ENCODE results near the gene HES5.

Gene HES5

DNA sequence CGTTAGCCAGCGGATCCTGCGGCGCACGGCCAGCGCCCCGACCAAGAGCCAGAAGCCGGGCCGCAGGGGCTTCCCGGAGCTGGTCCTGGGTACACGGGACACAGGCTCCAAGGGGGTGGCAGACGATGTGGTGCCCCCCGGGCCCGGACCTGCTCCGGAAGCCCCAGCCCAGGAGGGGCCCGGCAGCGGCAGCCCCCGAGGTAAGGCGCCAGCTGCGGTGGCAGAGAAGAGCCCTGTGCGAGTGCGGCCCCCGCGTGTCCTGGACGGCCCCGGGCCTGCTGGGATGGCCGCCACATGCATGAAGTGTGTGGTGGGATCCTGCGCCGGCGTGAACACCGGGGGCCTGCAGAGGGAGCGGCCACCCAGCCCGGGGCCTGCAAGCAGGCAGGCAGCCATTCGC, 27.9 kb downstream of the HES5 start:
- DNase-seq (ENCODE audit: low read depth in 3 of 3, low spot score in 1 of 3) = no peak

DNA sequence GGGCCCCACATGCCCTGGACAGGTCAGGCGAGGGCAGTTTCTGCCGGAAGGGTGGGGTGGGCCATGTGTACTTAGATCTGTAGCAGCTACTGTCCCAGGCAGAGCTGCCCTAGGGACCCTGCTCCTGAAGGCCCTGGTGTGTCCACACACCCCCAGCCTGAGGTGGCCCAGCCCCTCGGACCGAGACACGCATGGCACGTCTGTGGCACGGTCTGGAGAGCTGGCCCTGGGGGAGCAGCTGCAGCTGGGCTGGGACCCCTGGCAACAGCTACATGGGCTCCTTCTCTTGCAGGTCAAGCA, 28.3 kb downstream of the HES5 start:
- DNase-seq (ENCODE audit: low read depth in 3 of 3, low spot score in 1 of 3) = no peak

DNA sequence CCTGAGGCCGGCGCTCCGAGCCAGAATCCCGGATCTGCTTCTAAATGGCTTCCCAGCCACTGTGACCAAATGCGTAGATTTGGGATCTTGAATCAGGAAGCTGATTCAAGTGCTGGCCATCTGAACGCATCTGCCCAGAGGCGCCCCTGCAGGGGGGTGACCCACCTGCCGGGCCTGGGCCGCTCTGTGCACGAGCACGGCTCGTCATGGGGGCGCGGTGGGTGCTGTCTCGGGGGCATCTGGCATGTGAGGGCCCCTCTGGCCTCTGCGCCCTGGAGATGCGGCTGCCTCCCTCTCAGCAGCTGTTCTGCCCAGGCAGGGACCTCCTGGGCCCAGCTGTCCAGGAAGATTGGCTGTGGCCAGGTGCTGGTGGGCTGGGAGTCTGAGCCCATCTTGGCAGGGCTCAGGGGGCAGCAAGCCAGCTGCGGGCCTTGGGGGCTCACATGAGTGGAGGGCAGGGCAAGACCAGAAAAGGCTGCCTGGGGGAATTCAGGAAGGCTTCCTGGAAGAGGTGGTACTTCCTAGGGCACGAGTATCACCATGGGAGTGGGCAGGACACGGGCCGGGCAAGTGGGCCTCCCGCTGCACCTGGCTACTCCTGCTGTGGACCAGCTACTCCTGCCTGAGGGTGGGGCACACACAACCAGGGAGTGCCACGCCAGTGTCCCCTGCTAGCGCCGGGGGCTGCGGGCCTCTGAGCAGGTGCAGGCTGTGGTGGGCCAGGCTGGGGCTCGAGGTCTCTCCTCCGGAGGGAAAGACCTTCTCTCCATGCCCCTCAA, 28.8 kb downstream of the HES5 start:
- DNase-seq (ENCODE audit: low read depth in 3 of 3, low spot score in 1 of 3) = no peak

DNA sequence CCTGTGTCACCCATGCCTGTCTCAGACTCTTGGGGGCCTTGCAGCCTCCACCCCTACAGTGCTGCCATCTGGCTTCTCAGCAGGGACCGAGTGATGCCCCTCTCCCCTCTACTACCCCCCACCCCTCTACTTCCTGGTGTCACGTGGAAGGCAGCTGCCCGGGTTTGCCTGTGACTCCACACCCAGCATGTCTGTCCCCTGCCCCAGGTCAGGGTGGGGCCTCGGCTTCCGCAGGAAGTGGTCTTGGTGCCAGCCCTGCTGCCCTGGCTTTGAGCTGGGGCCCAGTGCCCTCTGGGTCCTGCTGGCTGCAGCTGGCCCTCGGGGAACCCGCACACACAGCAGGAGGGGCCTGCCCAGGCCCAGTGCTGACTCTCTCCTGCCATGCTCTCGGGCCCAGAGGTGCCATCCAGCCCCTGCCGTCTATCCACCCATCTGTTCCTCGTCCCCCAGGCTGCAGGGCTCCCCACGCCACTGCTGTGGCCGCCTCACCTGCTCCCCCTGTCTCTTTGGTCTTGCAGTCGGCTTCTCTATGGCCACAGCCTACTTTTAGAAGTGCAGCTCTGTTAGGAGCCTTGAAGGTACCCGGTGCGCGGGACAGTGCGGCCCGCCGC, 30.0 kb downstream of the HES5 start:
- DNase-seq (ENCODE audit: low read depth in 3 of 3, low spot score in 1 of 3) = no peak

DNA sequence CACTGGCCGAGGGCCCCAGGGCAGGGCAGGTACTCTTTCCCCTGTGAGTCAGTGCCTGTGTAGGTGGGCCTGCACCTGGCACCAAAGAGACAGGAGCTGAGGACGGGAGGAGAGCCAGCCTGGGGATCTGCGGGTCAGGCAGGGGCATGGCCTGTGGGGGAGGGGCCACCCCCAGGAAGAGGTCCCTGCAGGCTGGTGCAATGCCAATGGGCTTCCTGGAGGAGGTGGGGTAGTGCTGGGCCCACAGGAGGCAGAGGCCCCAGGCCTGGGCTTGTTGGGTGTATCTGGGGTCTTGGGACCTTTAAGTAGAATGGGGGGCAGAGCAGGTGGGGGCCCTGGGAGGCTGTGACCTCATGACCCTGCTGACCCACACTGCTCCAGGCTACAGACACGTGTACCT, 30.8 kb downstream of the HES5 start:
- DNase-seq (ENCODE audit: low read depth in 3 of 3, low spot score in 1 of 3) = no peak

DNA sequence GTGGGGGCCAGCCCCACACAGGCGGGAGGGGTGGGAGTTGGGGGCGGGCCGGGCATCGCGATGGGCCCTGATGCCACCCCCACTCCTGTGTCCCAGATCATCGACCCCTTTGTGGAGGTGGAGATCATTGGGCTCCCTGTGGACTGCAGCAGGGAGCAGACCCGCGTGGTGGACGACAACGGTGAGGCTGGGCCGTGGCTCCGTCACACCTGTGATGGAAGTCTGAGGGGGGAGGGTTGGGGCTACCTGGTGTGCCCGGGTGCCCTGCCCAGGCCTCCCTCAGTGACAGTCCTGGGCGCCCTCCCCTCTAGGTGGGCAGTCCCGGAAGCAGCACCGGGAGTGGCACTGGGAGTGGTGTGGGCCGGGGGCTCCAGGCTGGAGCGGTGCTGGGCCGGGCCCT, 31.4 kb downstream of the HES5 start:
- no peak for DNase-seq (ENCODE audit: low read depth in 3 of 3, low spot score in 1 of 3)

DNA sequence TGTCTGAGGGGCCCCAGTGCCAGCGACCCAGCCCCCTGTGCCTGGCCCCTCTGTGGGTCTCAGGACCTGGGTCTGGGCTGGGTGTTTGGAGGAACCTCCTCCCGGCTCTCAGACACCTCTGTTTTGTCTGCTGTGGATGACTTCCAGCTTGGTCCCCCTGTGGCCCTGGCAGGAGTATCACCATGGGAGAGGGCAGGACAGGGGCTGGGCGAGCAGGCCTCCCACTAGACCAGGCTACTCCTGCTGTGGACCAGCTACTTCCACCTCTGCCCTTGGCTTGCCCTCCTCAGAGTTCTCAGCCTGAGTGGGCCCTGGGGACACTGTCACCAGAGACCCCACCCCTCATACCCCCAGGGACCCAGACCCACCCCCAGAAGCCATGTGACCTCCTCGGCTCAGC, 32.2 kb downstream of the HES5 start:
- DNase-seq (ENCODE audit: low read depth in 3 of 3, low spot score in 1 of 3) = no peak

DNA sequence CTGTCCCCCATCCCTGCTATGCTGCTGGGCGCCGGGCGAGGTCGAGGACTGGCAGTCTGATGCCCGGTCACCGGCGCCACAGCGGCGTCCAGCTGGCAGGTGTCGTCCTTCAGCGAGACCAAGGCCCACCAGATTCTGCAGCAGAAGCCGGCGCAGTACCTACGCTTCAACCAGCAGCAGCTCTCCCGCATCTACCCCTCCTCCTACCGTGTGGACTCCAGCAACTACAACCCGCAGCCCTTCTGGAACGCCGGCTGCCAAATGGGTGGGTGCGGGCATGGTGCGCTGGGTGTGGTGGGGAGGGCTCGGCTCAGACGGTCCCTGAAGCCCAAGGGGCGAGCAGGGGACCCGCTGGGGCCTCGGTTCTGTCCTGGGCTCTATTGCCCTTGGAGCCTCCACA, 33.3 kb downstream of the HES5 start:
- DNase-seq (ENCODE audit: low read depth in 3 of 3, low spot score in 1 of 3) = no peak

DNA sequence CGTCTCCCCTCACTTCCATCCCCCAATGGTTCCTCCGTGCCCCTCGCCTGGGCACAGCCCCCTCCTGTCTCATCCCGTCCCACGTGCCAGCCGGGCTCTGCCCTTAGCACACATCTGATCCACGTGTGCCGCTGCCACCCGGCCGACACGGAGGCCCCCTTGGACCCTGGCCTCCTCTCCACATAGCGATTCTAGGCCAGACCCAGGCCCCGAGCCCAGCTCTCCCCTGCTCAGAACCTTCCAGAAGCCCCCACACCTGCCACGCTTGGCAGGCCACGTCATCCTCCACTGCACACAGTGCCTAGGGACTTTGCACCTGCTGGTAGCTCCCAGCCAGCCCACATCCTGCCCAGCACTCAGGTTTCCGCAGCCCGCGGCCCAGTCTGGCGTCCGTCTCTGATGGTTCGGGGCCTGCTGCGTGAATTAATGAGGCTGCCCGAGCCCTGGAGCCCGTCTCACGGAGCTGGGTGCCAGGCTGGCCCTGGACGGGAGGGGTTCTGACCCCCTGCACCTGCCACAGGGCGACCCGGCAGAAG, 33.9 kb downstream of the HES5 start:
- no peak for DNase-seq (ENCODE audit: low read depth in 3 of 3, low spot score in 1 of 3)

DNA sequence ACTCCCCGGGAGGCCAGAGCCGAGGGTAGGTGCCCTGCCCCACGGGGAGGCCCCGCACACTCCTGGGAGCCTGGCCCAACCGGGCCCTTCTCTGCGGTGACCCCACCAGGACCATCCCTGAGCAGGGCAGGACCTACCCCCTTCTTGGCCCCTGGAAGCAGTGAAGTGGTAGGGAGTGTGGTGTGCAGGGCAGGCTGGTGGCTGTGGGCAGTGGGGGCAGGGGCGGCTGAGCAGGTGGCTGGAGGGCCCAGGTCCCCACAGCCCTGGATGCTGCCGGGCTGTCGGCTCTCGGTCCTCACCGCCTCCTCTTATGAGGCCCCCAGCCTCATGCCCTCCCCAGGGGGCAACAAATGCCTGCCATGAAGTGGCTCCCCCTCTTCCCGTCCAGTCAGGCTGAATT, 34.5 kb downstream of the HES5 start:
- no peak for DNase-seq (ENCODE audit: low read depth in 3 of 3, low spot score in 1 of 3)

DNA sequence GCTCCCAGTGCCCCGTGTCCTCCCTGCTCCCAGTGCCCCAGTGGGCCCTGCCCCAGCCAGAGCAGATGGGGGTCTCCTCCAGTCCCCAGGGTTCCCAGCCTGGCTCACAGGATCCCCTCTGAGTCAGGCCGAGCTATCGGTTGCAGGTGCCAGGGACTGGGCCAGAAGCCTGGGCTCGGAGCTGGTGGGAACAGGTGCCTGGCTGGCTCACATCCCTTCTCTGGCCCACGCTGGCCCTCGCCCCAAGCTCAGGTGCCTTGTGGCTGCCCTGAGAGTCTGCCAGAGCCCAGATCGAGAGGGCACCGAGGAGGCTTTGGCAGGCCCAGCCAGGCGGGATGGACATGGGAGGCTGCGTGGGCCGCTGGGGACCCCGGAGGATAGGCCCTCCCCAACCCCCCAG, 35.0 kb downstream of the HES5 start:
- DNase-seq (ENCODE audit: low read depth in 3 of 3, low spot score in 1 of 3) = no peak

DNA sequence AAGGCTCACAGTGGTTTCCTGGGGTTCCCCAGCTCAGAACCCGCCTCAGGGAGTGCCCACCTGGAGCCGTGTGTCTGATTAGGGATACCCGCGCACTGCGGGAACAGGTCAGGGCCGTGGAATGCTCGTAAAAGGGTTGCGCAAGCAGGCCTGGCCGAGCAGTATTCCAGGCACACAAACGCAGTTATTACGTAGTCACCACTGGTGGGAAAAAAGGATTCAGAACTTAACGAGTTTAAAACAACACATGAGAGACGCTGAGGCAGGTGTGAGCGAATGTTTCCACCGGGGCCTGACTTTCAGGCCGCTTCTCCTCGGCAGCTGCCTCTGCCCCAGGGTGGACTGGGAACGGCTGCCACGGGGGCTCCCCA, 35.8 kb downstream of the HES5 start:
- DNase-seq (ENCODE audit: low read depth in 3 of 3, low spot score in 1 of 3) = no peak

DNA sequence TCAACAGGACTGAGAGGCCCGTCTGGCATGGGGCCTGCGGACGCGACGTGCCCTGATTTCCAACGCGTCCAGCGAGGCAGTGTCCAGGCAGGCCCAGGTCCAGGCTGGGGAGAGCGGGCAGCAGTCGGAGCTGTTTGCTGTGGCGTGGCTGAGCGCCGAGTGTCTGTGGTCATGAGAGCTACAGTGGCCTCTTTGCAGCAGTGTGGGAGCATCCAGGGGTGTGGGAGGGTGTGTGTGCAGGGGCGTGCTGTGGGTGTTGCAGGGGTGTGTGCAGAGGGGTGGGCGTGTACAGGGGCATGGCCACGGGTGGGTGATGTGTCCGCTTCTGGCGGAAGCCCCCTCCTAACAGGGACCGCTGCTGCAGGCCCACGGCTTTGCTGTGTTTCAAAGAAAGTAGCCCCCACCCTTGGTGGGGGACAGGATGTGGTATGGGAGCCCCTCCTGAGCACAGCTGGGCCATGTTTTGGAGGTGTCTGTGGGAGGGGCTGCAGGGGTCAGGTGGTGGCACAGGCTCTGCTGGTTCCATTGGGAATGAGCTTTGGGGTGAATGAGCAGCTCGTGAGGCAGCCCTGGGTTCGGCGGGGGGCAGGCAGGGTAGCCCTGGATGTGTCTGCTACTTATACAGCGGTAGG, 36.3 kb downstream of the HES5 start:
- no peak for DNase-seq (ENCODE audit: low read depth in 3 of 3, low spot score in 1 of 3)

DNA sequence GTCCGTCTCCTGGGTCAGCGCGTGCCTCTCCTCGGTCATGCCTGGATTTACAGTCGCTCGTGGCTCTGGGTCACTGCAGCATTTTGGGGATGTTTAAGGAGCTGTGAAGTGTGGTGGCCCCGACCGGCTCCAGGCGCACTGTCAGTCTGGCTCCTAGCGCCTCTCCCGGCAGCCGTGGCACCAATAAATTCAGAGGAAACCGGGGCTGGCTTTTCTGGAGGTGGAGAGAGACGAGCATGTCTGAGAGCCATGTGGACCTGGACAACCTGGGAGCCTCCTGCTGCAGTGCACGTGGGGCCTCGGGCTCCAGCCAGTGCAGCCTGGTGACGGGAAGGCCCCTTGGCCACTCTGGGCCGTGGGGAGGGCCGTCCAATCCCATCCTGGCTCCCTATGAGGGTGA, 36.8 kb downstream of the HES5 start:
- no peak for DNase-seq (ENCODE audit: low read depth in 3 of 3, low spot score in 1 of 3)

DNA sequence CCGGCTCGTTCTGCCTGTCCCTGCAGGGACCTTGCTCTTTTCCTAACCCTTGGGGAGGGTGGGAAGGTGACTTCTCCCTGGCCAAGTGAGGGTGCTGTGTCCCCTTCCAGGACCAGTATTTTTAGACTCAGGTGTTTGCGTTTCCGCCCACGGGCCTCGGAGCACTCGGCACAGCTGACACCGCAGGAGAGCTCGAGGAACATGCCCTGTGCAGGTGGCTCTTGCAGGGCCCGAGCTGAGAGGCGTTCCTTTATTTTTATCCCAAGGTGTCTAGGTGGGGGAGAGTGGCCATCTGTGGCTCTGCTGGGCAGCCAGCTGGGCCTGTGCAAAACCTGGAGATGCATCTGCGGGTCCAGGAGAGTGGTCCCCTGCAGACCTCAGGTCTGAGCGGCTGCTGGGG, 38.0 kb downstream of the HES5 start:
- DNase-seq (ENCODE audit: low read depth in 3 of 3, low spot score in 1 of 3) = no peak

DNA sequence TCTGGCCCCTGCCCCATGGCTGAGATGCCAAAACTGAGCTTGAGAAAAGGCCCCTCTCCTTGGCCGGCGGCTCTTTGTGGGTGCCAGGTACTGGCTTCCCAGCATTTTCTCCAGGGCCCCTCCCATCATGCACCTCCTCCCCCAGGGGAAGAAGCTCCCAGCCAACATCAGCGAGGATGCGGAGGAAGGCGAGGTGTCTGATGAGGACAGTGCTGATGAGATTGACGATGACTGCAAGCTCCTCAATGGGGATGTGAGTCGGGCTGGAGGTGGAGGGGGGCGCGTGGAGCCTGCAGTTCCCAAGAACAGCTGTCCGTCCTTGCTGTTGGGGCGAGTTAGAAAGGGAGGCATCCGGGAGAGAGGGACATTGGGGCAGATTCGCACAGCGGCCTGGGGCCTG, 40.4 kb downstream of the HES5 start:
- DNase-seq (ENCODE audit: low read depth in 3 of 3, low spot score in 1 of 3) = no peak

DNA sequence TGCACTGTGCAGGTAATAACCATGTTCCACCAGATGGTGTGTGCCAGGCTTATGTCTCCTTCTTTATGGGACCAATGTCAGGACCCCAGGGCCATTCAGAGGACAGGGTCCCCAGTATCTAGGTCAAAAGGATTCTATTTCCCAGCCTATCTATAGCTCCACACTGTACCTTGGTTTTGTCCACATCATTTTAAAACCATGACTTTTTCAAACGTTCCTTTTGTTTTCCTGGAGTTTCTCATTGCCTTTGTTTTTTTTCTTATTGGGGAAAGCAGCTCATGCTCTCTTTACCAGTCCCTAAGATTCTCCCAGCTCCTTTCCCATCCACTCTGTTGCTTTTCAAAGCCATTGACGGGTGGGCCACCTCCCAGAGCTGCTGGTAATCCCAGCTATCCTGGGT, 41.4 kb downstream of the HES5 start:
- no peak for DNase-seq (ENCODE audit: low read depth in 3 of 3, low spot score in 1 of 3)

DNA sequence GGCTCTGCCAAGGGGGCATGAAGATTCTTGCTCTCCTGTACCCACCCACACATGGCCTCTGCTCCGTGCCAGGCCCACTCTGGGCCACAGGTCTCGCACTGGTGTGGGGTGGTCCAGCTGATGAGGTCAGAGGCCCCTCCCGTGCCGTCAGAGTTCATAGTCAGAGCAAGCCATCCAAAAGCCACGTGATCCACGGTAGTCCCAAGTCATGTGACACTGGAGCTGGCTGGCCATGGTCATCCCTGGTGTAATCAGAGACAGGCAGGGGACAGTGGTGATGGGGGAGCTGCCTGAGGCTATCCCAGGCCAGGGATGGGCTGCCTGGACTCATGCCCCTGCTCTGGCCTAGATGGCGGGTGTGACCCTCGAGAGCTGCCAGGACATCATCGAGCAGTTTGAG, 43.5 kb downstream of the HES5 start:
- DNase-seq (ENCODE audit: low read depth in 3 of 3, low spot score in 1 of 3) = no peak

DNA sequence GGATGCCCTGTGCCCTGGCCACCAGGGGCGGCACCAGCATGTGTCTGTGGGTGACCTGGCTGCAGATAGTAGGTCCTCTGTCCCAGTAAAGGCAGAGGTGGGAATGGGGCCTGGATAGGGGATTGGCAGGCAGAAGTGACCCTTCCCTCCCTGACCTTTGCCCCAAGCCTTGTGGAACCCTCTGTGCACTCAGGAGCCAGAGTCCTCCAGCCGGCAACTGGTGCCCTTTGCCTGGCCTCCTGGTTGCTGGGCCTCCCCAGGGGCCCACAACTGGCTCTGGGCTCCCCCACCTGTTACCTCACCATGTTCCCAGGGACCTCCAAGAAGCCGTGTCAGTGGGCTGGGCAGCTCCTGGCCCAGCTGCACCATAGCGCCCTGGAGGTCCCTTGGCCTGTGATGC, 44.0 kb downstream of the HES5 start:
- no peak for DNase-seq (ENCODE audit: low read depth in 3 of 3, low spot score in 1 of 3)

DNA sequence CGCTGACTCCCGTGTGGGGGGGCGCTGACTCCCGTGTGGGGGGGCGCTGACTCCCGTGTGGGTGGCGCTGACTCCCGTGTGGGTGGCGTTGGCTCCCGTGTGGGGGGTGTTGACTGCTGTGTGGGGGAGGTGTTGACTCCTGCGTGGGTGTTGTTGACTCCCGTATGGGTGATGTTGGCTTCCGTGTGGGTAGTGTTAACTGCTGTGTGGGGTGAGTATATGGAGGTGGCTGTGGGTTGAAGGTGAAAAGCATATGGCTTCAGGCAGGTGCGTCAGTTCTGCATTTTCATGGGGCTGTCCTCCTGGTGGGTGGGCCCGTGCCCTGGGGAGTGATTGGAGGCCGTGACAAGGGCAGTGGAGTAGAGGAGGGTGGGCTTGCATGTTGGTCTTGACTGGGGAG, 46.1 kb downstream of the HES5 start:
- no peak for DNase-seq (ENCODE audit: low read depth in 3 of 3, low spot score in 1 of 3)

DNA sequence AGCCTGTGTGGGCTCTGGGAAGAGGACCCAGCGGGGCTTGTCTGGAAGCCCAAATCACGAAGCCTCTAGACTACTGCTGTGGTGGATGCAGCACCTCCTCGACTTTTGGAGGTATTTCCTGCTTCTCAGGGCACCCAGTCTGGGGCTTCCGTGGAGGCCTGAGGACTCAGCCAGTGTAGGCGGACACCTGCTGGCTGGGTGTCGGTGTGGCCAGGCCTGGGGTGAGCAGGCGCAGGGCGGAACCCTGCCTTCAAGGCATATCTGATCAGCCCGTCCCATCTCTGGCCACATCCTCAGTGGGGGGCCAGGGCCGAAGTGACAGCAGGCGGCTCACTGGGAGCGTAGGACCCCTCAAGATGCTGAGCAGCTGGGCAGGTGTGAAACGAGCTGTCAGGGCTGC, 47.0 kb downstream of the HES5 start:
- DNase-seq (ENCODE audit: low read depth in 3 of 3, low spot score in 1 of 3) = no peak

DNA sequence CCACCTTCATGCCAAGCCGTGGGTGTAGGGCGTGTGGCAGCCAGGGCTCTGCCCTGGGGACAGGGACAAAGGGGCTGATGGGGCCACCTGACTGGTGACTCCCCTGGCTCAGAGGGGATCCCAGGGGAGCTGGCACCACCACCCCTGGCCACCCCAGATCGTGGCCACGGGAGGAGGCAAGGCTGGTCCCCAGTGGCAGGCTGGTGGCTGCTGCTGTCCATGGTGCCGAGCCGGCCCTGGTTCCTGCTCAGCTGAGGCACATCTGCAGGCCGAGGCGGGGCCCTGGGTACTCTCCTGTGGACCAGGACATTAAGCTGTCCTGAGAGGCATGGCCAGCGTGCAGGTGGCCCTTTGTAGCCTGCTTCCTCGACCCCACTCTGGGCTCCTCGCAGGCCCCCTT, 47.5 kb downstream of the HES5 start:
- no peak for DNase-seq (ENCODE audit: low read depth in 3 of 3, low spot score in 1 of 3)

DNA sequence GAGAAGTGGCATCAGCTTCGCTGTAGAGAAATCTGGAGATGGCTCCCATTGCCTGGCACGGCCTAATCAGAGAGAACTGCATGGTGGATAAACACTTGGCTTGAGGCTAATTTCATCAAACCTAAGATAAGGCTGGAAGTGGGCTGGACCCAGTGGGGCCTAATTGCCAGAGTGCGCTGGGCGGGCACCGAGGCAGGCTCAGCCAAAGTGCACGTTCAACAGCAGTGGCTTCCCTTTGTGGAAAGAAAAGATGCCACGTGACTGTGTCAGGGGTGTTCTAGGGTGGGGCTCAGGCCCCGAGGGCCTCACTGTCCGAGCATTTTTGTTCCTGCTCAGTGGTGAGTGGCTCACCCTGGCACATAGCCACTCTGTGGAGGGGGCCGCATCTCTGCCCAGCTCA, 48.2 kb downstream of the HES5 start:
- DNase-seq (ENCODE audit: low read depth in 3 of 3, low spot score in 1 of 3) = no peak

Measured in stimulated activated CD4-positive, alpha-beta T cell treated with anti-CD3 and anti-CD28 coated beads, TNF-alpha, amount 100 ng/mL, for 1 hour (primary cell).